ENCODE data around the gene NAV2. TPM values are rescaled to one million over a fixed set of nuclear protein-coding genes. Genes with fewer than 3 reads are reported as not detected.

NAV2 gene
- total RNA-seq, 1 donor from 2014 or later, result 10.3 TPM

GRCh38 chr11:19951558-19952115 lies 239.0 kb downstream of the NAV2 start:
- POLR2A ChIA-PET, result no interaction called here
- Mint-ChIP-seq H3K36me3 (ENCODE audit: low read depth) (no peaks in the 10 kb centered on the region), H3K4me3 (peak overlapping the region; percentile 74), H3K4me1 (peaks cover 10% of the 10 kb centered on the region), H3K27ac (no peak overlapping the region), H3K27me3 (peaks cover 15% of the 10 kb centered on the region), H3K9me3 (no peaks in the 10 kb centered on the region)
- no peak for TF ChIP-seq CTCF (IDR thresholded peaks at IDR 0.05)
- CTCF ChIA-PET, result interaction anchor here (0.8 to 3.8 kb wide), 10 partner anchors 13 to 182 kb away, joined by 3 to 24 read pairs (median 3); no protein-coding TSS in a partner anchor
- ATAC-seq (ENCODE audit: low read depth) (peak; percentile 68), DNase-seq (no peak)
- intact Hi-C loops (cut with micrococcal nuclease), result loop anchor here (1.0 to 2.0 kb wide), 3 partner anchors 160 to 403 kb away; no protein-coding TSS in a partner anchor

- H3K4me3 Mint-ChIP-seq, result no peak overlapping the region
- peaks cover 15% of the 10 kb centered on the region for H3K27me3 Mint-ChIP-seq
- no peaks in the 10 kb centered on the region for H3K36me3 Mint-ChIP-seq (ENCODE audit: low read depth)
- H3K4me1 Mint-ChIP-seq, result peaks cover 10% of the 10 kb centered on the region
- intact Hi-C loops (cut with micrococcal nuclease), result no loop called here
- H3K9me3 Mint-ChIP-seq, result no peaks in the 10 kb centered on the region
- TF ChIP-seq CTCF (IDR thresholded peaks at IDR 0.05), result no peak
- H3K27ac Mint-ChIP-seq, result no peak overlapping the region
- ATAC-seq (ENCODE audit: low read depth) (no peak), DNase-seq (no peak)
- ChIA-PET CTCF (interaction anchor here (0.8 to 3.8 kb wide), 10 partner anchors 12 to 181 kb away, joined by 3 to 24 read pairs (median 3); no protein-coding TSS in a partner anchor), POLR2A (no interaction called here)
These were observed 239.5 kb downstream of the NAV2 start for GRCh38 chr11:19952116-19952605.

GRCh38 chr11:19952911-19953310 lies 240.3 kb downstream of the NAV2 start:
- Mint-ChIP-seq H3K27ac (no peak overlapping the region), H3K4me1 (peaks cover 10% of the 10 kb centered on the region), H3K27me3 (peaks cover 10% of the 10 kb centered on the region), H3K4me3 (no peak overlapping the region), H3K9me3 (no peaks in the 10 kb centered on the region), H3K36me3 (ENCODE audit: low read depth) (no peaks in the 10 kb centered on the region)
- ChIA-PET POLR2A (no interaction called here), CTCF (interaction anchor here (1.0 to 3.8 kb wide), 5 partner anchors 11 to 180 kb away, joined by 3 to 24 read pairs (median 4); no protein-coding TSS in a partner anchor)
- no peak for DNase-seq
- no peak for TF ChIP-seq CTCF (IDR thresholded peaks at IDR 0.05)
- intact Hi-C loops (cut with micrococcal nuclease), result no loop called here
- no peak for ATAC-seq (ENCODE audit: low read depth)

- intact Hi-C loops (cut with micrococcal nuclease), result no loop called here
- no peaks in the 10 kb centered on the region for H3K9me3 Mint-ChIP-seq
- POLR2A ChIA-PET, result no interaction called here
- H3K36me3 Mint-ChIP-seq (ENCODE audit: low read depth), result no peaks in the 10 kb centered on the region
- H3K4me3 Mint-ChIP-seq, result no peak overlapping the region
- ATAC-seq (ENCODE audit: low read depth) (no peak), DNase-seq (no peak)
- H3K4me1 Mint-ChIP-seq, result peaks cover 10% of the 10 kb centered on the region
- H3K27ac Mint-ChIP-seq, result no peak overlapping the region
- CTCF ChIA-PET, result interaction anchor here (0.9 to 3.8 kb wide), 3 partner anchors 17 to 180 kb away, joined by 3 to 24 read pairs (median 13); no protein-coding TSS in a partner anchor
- H3K27me3 Mint-ChIP-seq, result peaks cover 10% of the 10 kb centered on the region
- TF ChIP-seq CTCF (IDR thresholded peaks at IDR 0.05), result no peak
These were observed 240.7 kb downstream of the NAV2 start for GRCh38 chr11:19953336-19953735.

- ATAC-seq (ENCODE audit: low read depth) (no peak), DNase-seq (no peak)
- intact Hi-C loops (cut with micrococcal nuclease), result no loop called here
- H3K27me3 Mint-ChIP-seq, result peaks cover 12% of the 10 kb centered on the region
- no peaks in the 10 kb centered on the region for H3K36me3 Mint-ChIP-seq (ENCODE audit: low read depth)
- H3K4me3 Mint-ChIP-seq, result no peak overlapping the region
- H3K4me1 Mint-ChIP-seq, result peaks cover 10% of the 10 kb centered on the region
- no peak for TF ChIP-seq CTCF (IDR thresholded peaks at IDR 0.05)
- CTCF ChIA-PET, result interaction anchor here (0.9 to 3.2 kb wide), 2 partner anchors 18 to 179 kb away, joined by 3 to 13 read pairs; no protein-coding TSS in a partner anchor
- POLR2A ChIA-PET, result no interaction called here
- H3K9me3 Mint-ChIP-seq, result no peaks in the 10 kb centered on the region
- no peak overlapping the region for H3K27ac Mint-ChIP-seq
These were observed 241.3 kb downstream of the NAV2 start for GRCh38 chr11:19953909-19954308.

Data from activated B cell treated with CpG ODN at 0.5 μM for 24 hours (primary cell).